Endothelial cell of umbilical vein (primary cell): ENCODE results near the gene RAB11FIP3. TPM values are rescaled to one million over a fixed set of nuclear protein-coding genes. Genes with fewer than 3 reads are reported as not detected.

Experiments used
- BruUV-seq: library from RNA; stranded (reverse); fragments of 400-500 nt; replicated peaks from 2 replicates; lab custom pipeline; 2021; lab: Mats Ljungman, UMichigan
- CTCF ChIA-PET: fragments of 300-600, 350-600 bp; sonication (Branson Sonifier 250); formaldehyde crosslinking; loops from one replicate; lab custom pipeline; 2021; ENCODE audit warnings: antibody characterized with exemption, inconsistent platforms; lab: Charles Lee
- POLR2A ChIA-PET: fragments of 300-600, 350-600 bp; sonication (Branson Sonifier 250); formaldehyde crosslinking; loops from one replicate; lab custom pipeline; 2021; ENCODE audit warnings: antibody characterized with exemption, inconsistent platforms; lab: Charles Lee
- DNase-seq: peaks from one replicate; pipeline ENCODE4 v3.0.0-alpha.2; 2011; ENCODE audit warnings: low read depth, low spot score
- FAIRE-seq: peaks from 2 replicates; lab custom pipeline; 2011; peaks lifted over from hg19 to GRCh38; lab: Jason Lieb, UNC
- H2AFZ ChIP-seq: 2 replicates; pipeline ENCODE4 v1.6.0; 2012; ENCODE audit warnings: low read depth, low read length, control low read depth, inconsistent platforms
- H3K27ac ChIP-seq: 2 replicates; pipeline ENCODE4 v1.5.1; 2011; ENCODE audit warnings: low read depth, mild to moderate bottlenecking, control low read depth, low read length, moderate library complexity; ENCODE audit not compliant: insufficient read depth
- H3K27me3 ChIP-seq, 2 experiments: 2 replicates each; pipeline versions ENCODE4 v1.6.0 to v1.6.1; 2011; ENCODE audit warnings: low read length in 2 of 2, mixed read lengths in 1 of 2; ENCODE audit not compliant: control insufficient read depth in 2 of 2, insufficient read depth in 2 of 2
- H3K36me3 ChIP-seq, 2 experiments: 2 replicates in 1 of 2; 3 replicates in 1 of 2; pipeline ENCODE4 v1.5.1; 2011; ENCODE audit warnings: low read length in 2 of 2, mild to moderate bottlenecking in 1 of 2, moderate library complexity in 1 of 2; ENCODE audit not compliant: control insufficient read depth in 2 of 2, insufficient read depth in 2 of 2; ENCODE audit errors: extremely low read depth in 1 of 2
- H3K4me1 ChIP-seq: 3 replicates; pipeline ENCODE4 v1.5.1; 2011; ENCODE audit warnings: mild to moderate bottlenecking, low read length; ENCODE audit not compliant: control insufficient read depth, insufficient read depth; ENCODE audit errors: extremely low read depth
- H3K4me2 ChIP-seq: 2 replicates; pipeline ENCODE4 v1.6.1; 2011; ENCODE audit warnings: low read length, control low read depth, mixed read lengths; ENCODE audit not compliant: insufficient read depth
- H3K4me3 ChIP-seq, 3 experiments: fragments of 200-600 bp in 1 of 3; sonication (generic), shearing (Covaris generic) in 1 of 3; replicated peaks in 1 of 3; 2 replicates each; pipeline ENCODE4 v1.5.1; 2011 to 2016; ENCODE audit warnings: control low read depth in 3 of 3, low read length in 3 of 3, mild to moderate bottlenecking in 2 of 3, inconsistent platforms in 1 of 3, low read depth in 1 of 3, moderate library complexity in 1 of 3; ENCODE audit not compliant: insufficient read depth in 1 of 3
- H3K79me2 ChIP-seq: 2 replicates; pipeline ENCODE4 v1.6.0; 2012; ENCODE audit warnings: low read length, inconsistent platforms; ENCODE audit not compliant: control insufficient read depth, insufficient read depth
- H3K9ac ChIP-seq: replicated peaks from 2 replicates; pipeline ENCODE3; 2011; ENCODE audit warnings: low read length, control low read depth; ENCODE audit not compliant: insufficient read depth; ENCODE audit errors: extremely low read depth
- H3K9me1 ChIP-seq: replicated peaks from 3 replicates; pipeline ENCODE4 v1.6.0; 2011; ENCODE audit warnings: mild to moderate bottlenecking, low read length; ENCODE audit not compliant: control insufficient read depth, insufficient read depth; ENCODE audit errors: extremely low read depth
- H3K9me3 ChIP-seq: replicated peaks from 2 replicates; pipeline ENCODE4 v1.5.1; 2012; ENCODE audit warnings: low read length, inconsistent platforms; ENCODE audit not compliant: control insufficient read depth, insufficient read depth
- H4K20me1 ChIP-seq: replicated peaks from 2 replicates; pipeline ENCODE3; 2011; ENCODE audit warnings: mild to moderate bottlenecking, low read length; ENCODE audit not compliant: control insufficient read depth, insufficient read depth; ENCODE audit errors: extremely low read depth
- EZH2 ChIP-seq: IDR thresholded peaks from 2 replicates; pipeline ENCODE4 v1.6.1; 2012; ENCODE audit warnings: borderline replicate concordance, low read depth, mild to moderate bottlenecking, moderate library complexity, low read length, inconsistent platforms; ENCODE audit not compliant: severe bottlenecking
- FOS ChIP-seq: IDR thresholded peaks from 2 replicates; pipeline ENCODE4 v1.6.1; 2011; ENCODE audit warnings: mild to moderate bottlenecking, low read length, moderate library complexity, borderline replicate concordance; ENCODE audit not compliant: insufficient read depth
- GATA2 ChIP-seq: IDR thresholded peaks from 2 replicates; pipeline ENCODE4 v1.7.0; 2011; ENCODE audit warnings: low read depth, mild to moderate bottlenecking, moderate library complexity, mixed read lengths, low read length; ENCODE audit not compliant: insufficient read length, insufficient read depth
- MYC ChIP-seq: IDR thresholded peaks from one replicate; pipeline ENCODE4 v1.6.1; 2011; ENCODE audit warnings: mild to moderate bottlenecking, low read depth, low read length
- POLR2A ChIP-seq: IDR thresholded peaks from 2 replicates; pipeline ENCODE4 v1.6.1; 2012; ENCODE audit warnings: low read depth, mild to moderate bottlenecking, control low read depth, low read length
- POLR2AphosphoS5 ChIP-seq: IDR thresholded peaks from 2 replicates; pipeline ENCODE4 v1.6.1; 2012; ENCODE audit warnings: low read depth, mild to moderate bottlenecking, control low read depth, low read length, moderate library complexity; ENCODE audit not compliant: insufficient read depth
- dilution Hi-C: fragments of 300-500 bp; cut with MboI; formaldehyde crosslinking; loops from one replicate; pipeline ENCODE4 v1.15.0; 2019; ENCODE audit warnings: low sequenced_read_pairs; ENCODE audit not compliant: extremely low pct_ligation_motif_present
- intact Hi-C: fragments of 100-400 bp; cut with micrococcal nuclease; formaldehyde crosslinking; loops from one replicate; pipeline ENCODE4 v1.10.0; 2022
- polyA plus RNA-seq, 4 experiments: library from polyadenylated mRNA; depleted of rRNA in 3 of 4; stranded (reverse) in 3 of 4; unstranded in 1 of 4; fragments of >200 nt; gene quantifications; 2 replicates each; pipeline versions ENCODE4 v1.2.1 to v1.2.3, GENCODE V29; 2011 to 2012; ENCODE audit warnings: missing spikeins in 1 of 4
- total RNA-seq: library from RNA; stranded (reverse); gene quantifications from 2 replicates; pipeline ENCODE4 v1.2.3, GENCODE V29; 2021
- TF ChIP-seq, protein P1 (sequence below), 2 donors: IDR thresholded peaks; 1 replicate in 1 of 2; 2 replicates in 1 of 2; pipeline ENCODE4 v1.5.1; 2011; ENCODE audit warnings: low read length in 2 of 2, mild to moderate bottlenecking in 2 of 2, moderate library complexity in 2 of 2, control low read depth in 1 of 2, inconsistent platforms in 1 of 2, low read depth in 1 of 2; ENCODE audit not compliant: insufficient read depth in 1 of 2; ENCODE audit errors: extremely low read depth in 1 of 2
- TF ChIP-seq, protein P2 (sequence below): IDR thresholded peaks from 2 replicates; pipeline ENCODE4 v1.6.1; 2011; ENCODE audit not compliant: insufficient read depth, insufficient read length

Gene RAB11FIP3
- total and polyA plus RNA-seq, 2 donors (not counting 3 experiments of a cell fraction or from before 2014, with no cell fraction given): 20.5 to 75.9 TPM

DNA sequence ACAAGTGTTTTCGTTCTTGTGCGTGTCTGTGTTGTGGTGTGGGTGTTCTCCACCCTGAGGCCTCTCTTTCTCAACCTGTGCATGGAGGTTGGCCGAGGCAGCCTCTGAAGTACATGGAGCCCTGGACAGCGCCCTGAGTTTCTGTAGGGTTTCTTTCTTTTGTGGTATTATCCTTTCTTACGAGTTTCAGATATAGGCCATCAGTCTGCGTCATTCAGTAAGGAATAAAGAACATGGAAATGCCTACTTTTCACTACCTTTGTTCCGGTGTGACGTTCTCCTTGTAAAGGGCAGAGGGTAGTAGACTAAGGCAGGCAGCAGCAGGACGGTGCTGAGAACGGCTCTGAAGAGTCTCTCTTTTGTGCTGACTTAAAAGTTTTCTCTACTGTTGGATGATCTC, 18.6 kb downstream of the RAB11FIP3 start:
- H3K9me1 ChIP-seq: no peaks in the 10 kb centered on the region
- no peaks in the 10 kb centered on the region for H3K9me3 ChIP-seq
- no peak overlapping the region for H2AFZ ChIP-seq
- intact Hi-C loops (no loop called here), dilution Hi-C loops (no loop called here)
- DNase-seq (no peak), FAIRE-seq (no peak)
- H3K27me3 ChIP-seq: no peaks in the 10 kb centered on the region
- no peaks in the 10 kb centered on the region for H4K20me1 ChIP-seq
- H3K27ac ChIP-seq: no peak overlapping the region
- TF ChIP-seq, protein P1, sequence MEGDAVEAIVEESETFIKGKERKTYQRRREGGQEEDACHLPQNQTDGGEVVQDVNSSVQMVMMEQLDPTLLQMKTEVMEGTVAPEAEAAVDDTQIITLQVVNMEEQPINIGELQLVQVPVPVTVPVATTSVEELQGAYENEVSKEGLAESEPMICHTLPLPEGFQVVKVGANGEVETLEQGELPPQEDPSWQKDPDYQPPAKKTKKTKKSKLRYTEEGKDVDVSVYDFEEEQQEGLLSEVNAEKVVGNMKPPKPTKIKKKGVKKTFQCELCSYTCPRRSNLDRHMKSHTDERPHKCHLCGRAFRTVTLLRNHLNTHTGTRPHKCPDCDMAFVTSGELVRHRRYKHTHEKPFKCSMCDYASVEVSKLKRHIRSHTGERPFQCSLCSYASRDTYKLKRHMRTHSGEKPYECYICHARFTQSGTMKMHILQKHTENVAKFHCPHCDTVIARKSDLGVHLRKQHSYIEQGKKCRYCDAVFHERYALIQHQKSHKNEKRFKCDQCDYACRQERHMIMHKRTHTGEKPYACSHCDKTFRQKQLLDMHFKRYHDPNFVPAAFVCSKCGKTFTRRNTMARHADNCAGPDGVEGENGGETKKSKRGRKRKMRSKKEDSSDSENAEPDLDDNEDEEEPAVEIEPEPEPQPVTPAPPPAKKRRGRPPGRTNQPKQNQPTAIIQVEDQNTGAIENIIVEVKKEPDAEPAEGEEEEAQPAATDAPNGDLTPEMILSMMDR (IDR thresholded peaks at IDR 0.05; ENCODE audit: extremely low read depth in 1 of 2, insufficient read depth in 1 of 2, low read depth in 1 of 2, low read length in 2 of 2): no peak
- TF ChIP-seq MYC (no peak), EZH2 (no peak), POLR2AphosphoS5 (no peak)
- TF ChIP-seq, protein P2, sequence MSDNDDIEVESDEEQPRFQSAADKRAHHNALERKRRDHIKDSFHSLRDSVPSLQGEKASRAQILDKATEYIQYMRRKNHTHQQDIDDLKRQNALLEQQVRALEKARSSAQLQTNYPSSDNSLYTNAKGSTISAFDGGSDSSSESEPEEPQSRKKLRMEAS: no peak
- ChIA-PET POLR2A (no interaction called here), CTCF (interaction anchor here (1.8 kb wide), 1 partner anchor 43 kb away, joined by 5 read pairs; no protein-coding TSS in a partner anchor)
- no peak overlapping the region for H3K4me2 ChIP-seq
- no peak overlapping the region for H3K9ac ChIP-seq
- peaks cover 54% of the 10 kb centered on the region for H3K79me2 ChIP-seq
- H3K36me3 ChIP-seq: no peaks in the 10 kb centered on the region
- no peaks in the 10 kb centered on the region for H3K4me1 ChIP-seq
- H3K4me3 ChIP-seq: no peak overlapping the region
- no TSS peak for BruUV-seq

DNA sequence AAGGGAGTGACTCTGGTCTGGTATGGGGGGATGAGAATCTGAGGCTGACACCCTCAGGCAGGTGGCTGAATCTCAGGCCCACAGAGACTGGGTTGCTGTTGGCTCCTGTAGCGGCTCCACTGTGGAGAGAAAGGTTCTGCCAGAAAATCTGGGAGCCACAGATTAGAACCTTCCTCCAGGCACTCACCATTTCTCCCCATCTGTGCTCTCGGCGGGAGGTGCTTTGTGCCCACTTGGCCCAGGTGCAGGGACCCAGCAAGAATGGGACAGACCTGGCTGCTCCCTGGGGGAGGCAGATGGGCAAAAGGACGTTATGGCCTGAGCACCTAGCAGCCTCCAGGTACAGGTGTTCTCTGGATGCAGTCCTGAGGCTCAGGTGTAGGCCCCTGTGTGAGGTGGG, 20.1 kb downstream of the RAB11FIP3 start:
- CTCF ChIA-PET: interaction anchor here (1.4 kb wide), 1 partner anchor 42 kb away, joined by 3 read pairs; no protein-coding TSS in a partner anchor
- no peak for FAIRE-seq
- no peak for DNase-seq
- Histone ChIP-seq H2AFZ (no peak overlapping the region), H3K4me1 (no peaks in the 10 kb centered on the region), H3K9ac (no peak overlapping the region), H3K4me2 (no peak overlapping the region), H3K79me2 (peaks cover 57% of the 10 kb centered on the region), H3K27me3 (no peaks in the 10 kb centered on the region), H3K4me3 (no peak overlapping the region), H3K36me3 (no peaks in the 10 kb centered on the region), H3K9me3 (no peaks in the 10 kb centered on the region), H3K9me1 (no peaks in the 10 kb centered on the region), H4K20me1 (no peaks in the 10 kb centered on the region), H3K27ac (no peak overlapping the region)
- intact Hi-C loops: no loop called here
- POLR2A ChIA-PET: no interaction called here
- TF ChIP-seq GATA2: no peak
- TF ChIP-seq EZH2: no peak
- TF ChIP-seq POLR2A: no peak
- TF ChIP-seq POLR2AphosphoS5: no peak
- TF ChIP-seq FOS: no peak
- no peak for TF ChIP-seq MYC
- TF ChIP-seq, protein P2: no peak
- no TSS peak for BruUV-seq
- dilution Hi-C loops: no loop called here
